ENCODE results near the gene CORO2A.

GRCh38 chr9:98235126-98235525, 42.7 kb upstream of the CORO2A start:
- TF ChIP-seq ZFX (IDR thresholded peaks at IDR 0.05; ENCODE audit: borderline replicate concordance) (no peak), CTCF (IDR thresholded peaks at IDR 0.05) (no peak)
